SK-N-SH (cell line): Measurements from ENCODE around the gene TNIP2. TPM values are rescaled to one million over a fixed set of nuclear protein-coding genes. Genes with fewer than 3 reads are reported as not detected.

ENCODE experiments used
- CTCF ChIA-PET: fragments of 300-600, 350-600 bp; formaldehyde crosslinking; extraction: SDS; loops from one replicate; lab custom pipeline; 2021; lab: Yijun Ruan, JAX
- POLR2A ChIA-PET: fragments of 350-600 bp; sonication (Branson Sonifier 250); formaldehyde crosslinking; extraction: SDS; loops from one replicate; lab custom pipeline; 2020; ENCODE audit warnings: antibody characterized with exemption, inconsistent platforms; lab: Yijun Ruan, JAX
- DNase-seq: peaks from one replicate; pipeline ENCODE4 v3.0.0; 2012
- H2AFZ ChIP-seq: fragments of 200-600 bp; sonication (generic); 2 replicates; pipeline ENCODE4 v1.8.1; 2016; ENCODE audit warnings: antibody characterized with exemption, mild to moderate bottlenecking, low read depth
- H3F3A ChIP-seq: fragments of 200-600 bp; sonication (generic); replicated peaks from 2 replicates; pipeline ENCODE3; 2016; ENCODE audit warnings: antibody characterized with exemption, mild to moderate bottlenecking; ENCODE audit not compliant: insufficient read depth
- H3K27ac ChIP-seq, 2 experiments: fragments of 200-500 bp in 1 of 2; fragments of 200-600 bp in 1 of 2; sonication (Bioruptor generic) in 1 of 2; sonication (generic), shearing (Covaris generic) in 1 of 2; 2 replicates each; pipeline versions ENCODE4 v1.5.1 to v1.6.1; 2014 to 2016; ENCODE audit warnings: low read depth in 2 of 2, inconsistent platforms in 1 of 2, low read length in 1 of 2, mild to moderate bottlenecking in 1 of 2, mixed read lengths in 1 of 2
- H3K27me3 ChIP-seq: fragments of 200-600 bp; sonication (generic), shearing (Covaris generic); 2 replicates; pipeline ENCODE4 v1.6.1; 2016; ENCODE audit warnings: mixed run types; ENCODE audit not compliant: insufficient read depth
- H3K36me3 ChIP-seq, 2 experiments: fragments of 200-500 bp in 1 of 2; fragments of 200-600 bp in 1 of 2; sonication (Bioruptor generic) in 1 of 2; sonication (generic) in 1 of 2; replicated peaks in 1 of 2; 2 replicates each; pipeline versions ENCODE3 to v1.5.1; 2014 to 2016; ENCODE audit warnings: low read length in 1 of 2, mild to moderate bottlenecking in 1 of 2; ENCODE audit not compliant: insufficient read depth in 2 of 2, control insufficient read depth in 1 of 2
- H3K4me1 ChIP-seq, 2 experiments: fragments of 200-500 bp in 1 of 2; fragments of 200-600 bp in 1 of 2; sonication (Bioruptor generic) in 1 of 2; sonication (generic), shearing (Covaris generic) in 1 of 2; 2 replicates each; pipeline versions ENCODE4 v1.5.1 to v1.6.1; 2014 to 2016; ENCODE audit warnings: low read depth in 1 of 2, low read length in 1 of 2, mixed run types in 1 of 2; ENCODE audit not compliant: insufficient read depth in 2 of 2, control insufficient read depth in 1 of 2
- H3K4me2 ChIP-seq: fragments of 200-600 bp; sonication (generic), shearing (Covaris generic); 2 replicates; pipeline ENCODE4 v1.6.1; 2017; ENCODE audit warnings: mixed run types
- H3K4me3 ChIP-seq, 2 experiments: fragments of 200-500 bp in 1 of 2; fragments of 200-600 bp in 1 of 2; sonication (Bioruptor generic) in 1 of 2; sonication (generic), shearing (Covaris generic) in 1 of 2; 2 replicates each; pipeline versions ENCODE4 v1.5.1 to v1.8.1; 2014 to 2016; ENCODE audit warnings: low read depth in 2 of 2, inconsistent platforms in 1 of 2, low read length in 1 of 2, mild to moderate bottlenecking in 1 of 2, mixed read lengths in 1 of 2, moderate library complexity in 1 of 2
- H3K79me2 ChIP-seq: fragments of 200-600 bp; sonication (generic); 2 replicates; pipeline ENCODE4 v1.8.1; 2017; ENCODE audit warnings: mild to moderate bottlenecking; ENCODE audit not compliant: insufficient read depth
- H3K9ac ChIP-seq: fragments of 200-600 bp; sonication (generic); 2 replicates; pipeline ENCODE4 v1.6.1; 2017; ENCODE audit warnings: mixed run types
- H3K9me2 ChIP-seq: fragments of 200-600 bp; sonication (generic); 2 replicates; pipeline ENCODE4 v1.6.1; 2017; ENCODE audit warnings: mixed run types
- H3K9me3 ChIP-seq: fragments of 200-600 bp; sonication (generic); 2 replicates; pipeline ENCODE4 v1.6.1; 2017; ENCODE audit warnings: mixed run types, mild to moderate bottlenecking, moderate library complexity
- H4K20me1 ChIP-seq: fragments of 200-600 bp; sonication (generic); 2 replicates; pipeline ENCODE4 v1.6.1; 2017; ENCODE audit warnings: mild to moderate bottlenecking, mixed run types; ENCODE audit not compliant: insufficient read depth
- EP300 ChIP-seq, 2 experiments: IDR thresholded peaks; 2 replicates each; pipeline versions ENCODE4 v1.4.0 to v1.6.1; 2012; ENCODE audit warnings: borderline replicate concordance in 1 of 2, low read depth in 1 of 2, low read length in 1 of 2
- FOSL2 ChIP-seq: IDR thresholded peaks from 2 replicates; pipeline ENCODE4 v1.4.0; 2012; ENCODE audit warnings: low read depth, mild to moderate bottlenecking, moderate library complexity, borderline replicate concordance
- FOXJ3 ChIP-seq: sonication (generic); formaldehyde crosslinking; IDR thresholded peaks from 2 replicates; pipeline ENCODE4 v1.5.1; 2020; ENCODE audit warnings: mild to moderate bottlenecking, missing genetic modification reagents
- FOXM1 ChIP-seq: IDR thresholded peaks from 2 replicates; pipeline ENCODE4 v1.4.0; 2012; ENCODE audit warnings: low read depth, mild to moderate bottlenecking
- GATA2 ChIP-seq: sonication (generic); formaldehyde crosslinking; IDR thresholded peaks from 2 replicates; pipeline ENCODE4 v1.5.0; 2020; ENCODE audit warnings: mild to moderate bottlenecking, missing genetic modification reagents
- MEF2A ChIP-seq: IDR thresholded peaks from 2 replicates; pipeline ENCODE4 v1.4.0; 2012; ENCODE audit warnings: low read depth, borderline replicate concordance
- RAD21 ChIP-seq: IDR thresholded peaks from 2 replicates; pipeline ENCODE4 v1.6.1; 2012; ENCODE audit warnings: mild to moderate bottlenecking, low read length
- REST ChIP-seq: IDR thresholded peaks from 2 replicates; pipeline ENCODE4 v1.6.1; 2012; ENCODE audit warnings: mild to moderate bottlenecking, low read depth, low read length, moderate library complexity
- RXRA ChIP-seq: IDR thresholded peaks from 2 replicates; pipeline ENCODE4 v1.4.0; 2012; ENCODE audit warnings: low read depth, mild to moderate bottlenecking, borderline replicate concordance
- SMC3 ChIP-seq: IDR thresholded peaks from 2 replicates; pipeline ENCODE4 v1.6.1; 2012; ENCODE audit warnings: low read depth, low read length, improper control_type of control experiment
- TEAD4 ChIP-seq: IDR thresholded peaks from 2 replicates; pipeline ENCODE4 v1.4.0; 2012; ENCODE audit warnings: mild to moderate bottlenecking, borderline replicate concordance; ENCODE audit not compliant: insufficient read depth
- YY1 ChIP-seq: IDR thresholded peaks from 2 replicates; pipeline ENCODE4 v1.4.0; 2012; ENCODE audit warnings: low read depth, mild to moderate bottlenecking
- WGBS: methylation state at CpG from one replicate; pipeline ENCODE4 v1.1.6; 2017; ENCODE audit warnings: low lambda C conversion rate; 5-methylcytosine and 5-hydroxymethylcytosine counted together
- polyA plus RNA-seq, 3 experiments: library from polyadenylated mRNA; depleted of rRNA; stranded (reverse); fragments of >200 nt; gene quantifications; 2 replicates each; pipeline ENCODE4 v1.2.3, GENCODE V29; 2012
- TF ChIP-seq, protein P1 (sequence below): fragments of 150-350 bp; IDR thresholded peaks from 2 replicates; pipeline ENCODE4 v1.6.1; 2016; ENCODE audit warnings: mild to moderate bottlenecking, low read depth, low read length
- TF ChIP-seq, protein P2 (sequence below): IDR thresholded peaks from 2 replicates; pipeline ENCODE4 v1.4.0; 2012; ENCODE audit warnings: low read depth, borderline replicate concordance
- TF ChIP-seq, protein P3 (sequence below): fragments of 200-600 bp; sonication (generic); IDR thresholded peaks from 2 replicates; pipeline ENCODE4 v1.6.1; 2017; ENCODE audit warnings: antibody characterized with exemption, mild to moderate bottlenecking, moderate library complexity

The TNIP2 gene
- polyA plus RNA-seq, 1 of the 3 experiments (the other 2 are of a cell fraction), result 78.9 TPM

DNA sequence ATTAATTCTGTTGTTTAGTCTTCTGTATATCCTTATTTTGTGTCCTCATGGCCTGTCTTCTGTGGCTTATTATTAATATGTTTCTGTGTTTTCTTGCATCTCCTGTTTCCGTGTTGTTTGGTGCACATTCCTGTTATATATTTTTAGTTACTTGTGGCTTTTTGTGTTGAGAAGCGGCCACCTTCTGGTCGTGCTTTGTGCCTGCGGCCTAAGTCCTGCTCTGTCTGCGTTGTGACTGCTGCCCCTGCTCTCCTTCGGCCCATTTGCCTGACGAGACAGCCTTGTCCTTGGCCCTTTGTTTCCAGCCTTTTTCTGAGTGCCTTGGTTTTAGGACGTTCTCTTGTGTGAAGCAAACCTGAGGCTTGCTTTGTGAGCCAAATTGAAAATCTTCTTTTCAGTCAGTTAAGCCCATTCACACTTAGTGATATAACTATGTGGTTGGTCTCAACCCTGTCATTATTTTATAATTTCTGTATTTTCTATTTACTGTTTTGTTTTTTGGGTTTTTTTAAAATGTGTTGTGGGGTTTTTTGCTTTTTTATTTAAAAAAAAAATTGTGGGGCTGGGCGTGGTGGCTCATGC lies 43.8 kb downstream of the TNIP2 start:
- peaks cover 5 to 47% of the 10 kb centered on the region in 2 experiments for H3K36me3 ChIP-seq
- H3K9ac ChIP-seq, result no peak overlapping the region
- no peak overlapping the region for H3K4me3 ChIP-seq
- peaks cover 0 to 12% of the 10 kb centered on the region in 2 experiments; a peak in 1 of 4 replicates for H3K4me1 ChIP-seq
- H3K9me3 ChIP-seq, result peaks cover 6% of the 10 kb centered on the region
- H3K27ac ChIP-seq, result no peak overlapping the region
- no peak overlapping the region for H3K4me2 ChIP-seq
- no peak for DNase-seq
- H3K79me2 ChIP-seq, result peaks cover 53% of the 10 kb centered on the region
- 0 out of 2 replicates have a peak, but pooled peaks cover 8% of the 10 kb centered on the region for H4K20me1 ChIP-seq
- ChIA-PET CTCF (interaction anchor here (3.1 kb wide), 1 partner anchor 13 kb away, joined by 7 read pairs; no protein-coding TSS in a partner anchor), POLR2A (no interaction called here)
- TF ChIP-seq RXRA, result no peak
- TF ChIP-seq EP300 (IDR thresholded peaks at IDR 0.05; ENCODE audit: borderline replicate concordance in 1 of 2, low read depth in 1 of 2, low read length in 1 of 2), result no peak
- no peak for TF ChIP-seq FOXM1
- TF ChIP-seq SMC3, result no peak
- TF ChIP-seq, protein P1, sequence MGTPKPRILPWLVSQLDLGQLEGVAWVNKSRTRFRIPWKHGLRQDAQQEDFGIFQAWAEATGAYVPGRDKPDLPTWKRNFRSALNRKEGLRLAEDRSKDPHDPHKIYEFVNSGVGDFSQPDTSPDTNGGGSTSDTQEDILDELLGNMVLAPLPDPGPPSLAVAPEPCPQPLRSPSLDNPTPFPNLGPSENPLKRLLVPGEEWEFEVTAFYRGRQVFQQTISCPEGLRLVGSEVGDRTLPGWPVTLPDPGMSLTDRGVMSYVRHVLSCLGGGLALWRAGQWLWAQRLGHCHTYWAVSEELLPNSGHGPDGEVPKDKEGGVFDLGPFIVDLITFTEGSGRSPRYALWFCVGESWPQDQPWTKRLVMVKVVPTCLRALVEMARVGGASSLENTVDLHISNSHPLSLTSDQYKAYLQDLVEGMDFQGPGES, result no peak
- TF ChIP-seq RAD21, result peak; percentile 24; the same call in 1 of the 2 replicates
- no peak for TF ChIP-seq FOSL2
- no peak for TF ChIP-seq REST
- TF ChIP-seq MEF2A, result no peak
- TF ChIP-seq, protein P2, sequence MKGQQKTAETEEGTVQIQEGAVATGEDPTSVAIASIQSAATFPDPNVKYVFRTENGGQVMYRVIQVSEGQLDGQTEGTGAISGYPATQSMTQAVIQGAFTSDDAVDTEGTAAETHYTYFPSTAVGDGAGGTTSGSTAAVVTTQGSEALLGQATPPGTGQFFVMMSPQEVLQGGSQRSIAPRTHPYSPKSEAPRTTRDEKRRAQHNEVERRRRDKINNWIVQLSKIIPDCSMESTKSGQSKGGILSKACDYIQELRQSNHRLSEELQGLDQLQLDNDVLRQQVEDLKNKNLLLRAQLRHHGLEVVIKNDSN, result no peak
- no peak for TF ChIP-seq YY1
- TF ChIP-seq, protein P3, sequence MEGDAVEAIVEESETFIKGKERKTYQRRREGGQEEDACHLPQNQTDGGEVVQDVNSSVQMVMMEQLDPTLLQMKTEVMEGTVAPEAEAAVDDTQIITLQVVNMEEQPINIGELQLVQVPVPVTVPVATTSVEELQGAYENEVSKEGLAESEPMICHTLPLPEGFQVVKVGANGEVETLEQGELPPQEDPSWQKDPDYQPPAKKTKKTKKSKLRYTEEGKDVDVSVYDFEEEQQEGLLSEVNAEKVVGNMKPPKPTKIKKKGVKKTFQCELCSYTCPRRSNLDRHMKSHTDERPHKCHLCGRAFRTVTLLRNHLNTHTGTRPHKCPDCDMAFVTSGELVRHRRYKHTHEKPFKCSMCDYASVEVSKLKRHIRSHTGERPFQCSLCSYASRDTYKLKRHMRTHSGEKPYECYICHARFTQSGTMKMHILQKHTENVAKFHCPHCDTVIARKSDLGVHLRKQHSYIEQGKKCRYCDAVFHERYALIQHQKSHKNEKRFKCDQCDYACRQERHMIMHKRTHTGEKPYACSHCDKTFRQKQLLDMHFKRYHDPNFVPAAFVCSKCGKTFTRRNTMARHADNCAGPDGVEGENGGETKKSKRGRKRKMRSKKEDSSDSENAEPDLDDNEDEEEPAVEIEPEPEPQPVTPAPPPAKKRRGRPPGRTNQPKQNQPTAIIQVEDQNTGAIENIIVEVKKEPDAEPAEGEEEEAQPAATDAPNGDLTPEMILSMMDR, result peak; percentile 16; the same call in 1 of the 2 replicates
- no peak for TF ChIP-seq GATA2 (CRISPR knock-in tag)
- TF ChIP-seq TEAD4, result no peak
- TF ChIP-seq FOXJ3 (CRISPR knock-in tag), result no peak
- TF ChIP-seq, all 33 proteins: peak for 2
- no peaks in the 10 kb centered on the region for H3K9me2 ChIP-seq
- H2AFZ ChIP-seq, result no peak overlapping the region
- H3F3A ChIP-seq, result no peaks in the 10 kb centered on the region
- WGBS, result 95% methylated on average over 9 of the region's 9 CpGs
- H3K27me3 ChIP-seq, result no peaks in the 10 kb centered on the region
